Inferior parietal cortex (tissue), 1 donor: Measurements from ENCODE around the gene LEPROT.

Source experiments
- DNase-seq: peaks from one replicate; pipeline ENCODE4 v3.0.0-alpha.2; 2016; ENCODE audit errors: extremely low spot score

LEPROT gene

GRCh38 chr1:65412256-65412983 is 8.0 kb upstream of the LEPROT start:
- no peak for DNase-seq

DNA sequence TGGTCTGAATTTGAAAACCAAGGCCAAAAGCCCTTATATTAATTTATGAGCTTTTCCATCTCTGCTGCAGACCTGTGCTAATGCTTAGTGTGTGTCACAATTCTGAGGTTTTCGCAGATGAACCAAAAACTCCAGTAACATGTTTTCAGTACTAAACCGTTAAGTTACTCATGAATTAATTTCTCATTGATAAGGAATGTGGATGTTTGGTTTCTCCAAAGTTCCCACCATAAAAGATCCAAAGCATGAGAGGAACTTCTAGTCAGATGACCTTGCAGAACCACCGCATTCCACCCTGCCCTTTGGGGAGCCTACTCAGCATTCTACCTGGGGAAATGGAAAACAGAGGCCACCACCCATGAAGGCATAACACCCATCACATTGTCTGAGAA is 7.5 kb upstream of the LEPROT start:
- DNase-seq, result no peak

GRCh38 chr1:65414538-65414937 is 5.9 kb upstream of the LEPROT start:
- DNase-seq, result no peak

DNA sequence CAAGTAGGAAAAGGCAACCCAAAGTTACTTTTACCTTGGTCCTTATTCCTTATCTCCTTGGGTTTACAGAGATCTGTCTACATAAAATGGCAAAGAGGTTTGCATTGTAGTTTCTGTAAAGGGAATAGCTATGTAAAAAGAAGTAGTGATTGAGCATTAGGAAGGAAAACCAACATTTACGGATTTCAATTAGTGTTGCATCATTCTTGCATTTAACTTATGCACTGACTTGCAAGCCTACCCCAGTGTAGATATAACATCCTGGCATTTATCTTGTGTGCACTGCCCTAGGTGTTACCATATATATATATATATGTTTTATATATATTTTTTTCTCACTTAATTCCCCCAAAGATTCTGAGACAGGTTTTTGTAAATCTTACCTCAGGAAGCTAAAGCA is 3.7 kb upstream of the LEPROT start:
- no peak for DNase-seq

GRCh38 chr1:65417729-65418128 is 2.7 kb upstream of the LEPROT start:
- no peak for DNase-seq

DNA sequence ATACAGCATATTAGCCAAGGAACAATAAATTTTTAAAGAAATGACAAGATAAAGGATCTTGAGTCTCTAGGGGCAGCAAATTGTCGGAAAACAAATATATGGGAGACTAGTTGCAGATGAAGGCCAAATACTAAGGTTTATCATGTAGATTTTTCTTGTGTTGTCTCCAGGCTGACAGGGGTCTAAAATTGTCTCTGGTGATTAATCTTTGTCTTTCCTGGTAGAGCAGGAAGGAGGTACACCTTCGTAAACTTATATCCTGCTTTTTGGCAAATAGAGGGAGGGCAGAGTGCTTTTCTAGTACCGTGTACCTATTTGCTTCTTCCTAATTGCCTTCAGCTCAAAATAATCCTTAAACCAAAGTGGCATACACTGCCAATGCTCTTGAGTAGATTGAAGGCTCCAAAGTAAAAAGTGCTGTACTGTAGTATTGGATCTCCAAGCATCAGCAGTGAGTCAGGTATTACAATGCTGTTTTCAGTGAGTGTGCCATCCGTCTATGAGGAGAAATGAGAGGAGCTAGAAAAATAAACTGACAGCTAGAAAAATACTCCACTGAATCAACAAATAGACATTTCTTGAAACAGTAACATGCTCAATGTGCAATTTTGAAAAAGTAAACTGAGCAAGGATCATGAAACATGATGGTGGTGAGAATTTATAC is 1.8 kb upstream of the LEPROT start:
- no peak for DNase-seq

DNA sequence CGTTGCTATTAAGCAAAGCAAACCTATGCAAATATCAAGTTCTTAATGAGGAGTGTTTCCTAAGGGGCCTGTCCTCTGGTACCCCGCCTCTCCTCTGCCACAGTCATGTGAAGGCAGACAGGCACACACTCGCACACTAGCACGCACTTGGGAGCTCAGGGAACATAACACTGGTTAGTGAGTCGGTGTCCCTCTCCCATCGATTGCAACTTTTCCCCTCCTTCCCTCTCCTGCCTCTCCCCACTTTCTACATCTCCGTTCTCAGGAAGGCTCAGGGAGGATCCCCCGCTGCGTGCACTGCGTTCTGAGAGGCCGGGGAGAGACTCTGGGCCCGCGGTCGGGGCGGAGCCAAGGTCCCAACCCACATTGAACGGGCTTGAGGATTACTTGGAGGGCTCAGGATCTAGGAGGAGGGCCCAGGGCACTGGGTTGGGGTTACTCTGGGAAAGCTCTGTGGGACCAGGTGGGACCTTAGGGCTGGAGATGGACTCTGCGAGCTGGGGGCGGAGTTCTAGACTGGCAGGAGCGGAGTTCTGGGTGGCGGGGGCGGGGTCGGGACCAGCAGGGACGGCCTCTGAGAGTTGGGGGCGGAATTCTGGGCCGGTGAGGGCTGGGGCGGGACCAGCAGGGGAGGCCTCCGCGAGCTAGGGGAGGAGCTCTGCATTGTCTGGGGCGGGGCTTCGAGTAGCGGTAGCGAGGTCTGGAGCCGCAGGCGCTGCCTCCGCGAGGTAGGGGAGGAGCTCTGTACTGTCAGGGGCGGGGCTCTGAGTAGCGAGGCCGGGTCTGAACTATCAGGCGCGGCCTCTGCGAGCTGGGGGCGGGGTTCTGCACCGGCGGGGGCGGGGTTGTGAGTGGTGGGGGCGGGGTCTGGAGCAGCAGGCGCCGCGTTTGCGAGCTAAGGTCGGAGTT is 533 bp upstream of the LEPROT start:
- DNase-seq, result peak; percentile 88

GRCh38 chr1:65421351-65422025 is 1.0 kb downstream of the LEPROT start:
- DNase-seq, result peak; percentile 57

DNA sequence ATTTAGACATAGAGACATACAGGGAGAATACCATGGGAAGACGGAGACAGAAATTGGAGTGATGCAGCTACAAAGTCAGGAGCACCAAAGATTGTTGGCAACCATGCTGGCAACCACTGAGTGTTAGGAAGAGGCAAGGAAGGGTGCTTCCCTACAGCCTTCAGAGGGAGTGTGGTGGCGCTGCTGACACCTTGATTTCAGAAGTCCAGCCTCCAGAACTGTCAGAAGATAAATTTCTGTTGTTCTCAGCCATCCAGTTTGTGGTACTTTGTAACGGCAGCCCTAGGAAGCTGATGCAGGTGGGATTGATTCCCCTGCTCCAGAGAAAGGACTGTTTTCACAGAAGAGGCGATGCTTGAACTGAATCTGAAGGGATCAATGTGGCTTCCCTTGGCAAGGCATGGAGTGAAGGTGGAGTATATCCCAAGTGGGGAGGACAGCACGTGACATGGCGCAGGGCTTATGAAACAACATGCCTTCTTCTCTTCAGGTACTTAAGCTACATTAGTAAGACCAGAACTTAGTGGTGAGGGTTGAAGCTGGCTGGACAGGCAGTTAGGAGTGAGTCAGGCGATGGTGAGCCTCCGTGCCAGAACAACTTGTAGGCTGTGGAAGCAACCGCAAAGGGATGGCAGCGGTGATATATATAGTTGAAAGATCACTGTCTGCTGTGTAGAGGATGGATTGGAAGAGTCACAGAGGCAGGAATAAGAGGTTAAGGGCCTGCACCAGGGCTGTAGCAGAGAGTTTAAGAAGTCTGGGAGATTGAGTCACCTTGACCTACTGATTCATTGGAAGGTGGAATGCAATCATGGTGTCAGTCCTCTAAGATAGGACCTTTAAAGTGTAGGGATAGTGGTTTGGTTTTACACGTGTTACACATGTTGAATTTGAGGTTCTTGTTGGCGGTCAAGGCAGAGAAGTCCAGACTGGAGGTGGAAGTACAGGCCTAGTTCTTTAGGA is 2.1 kb downstream of the LEPROT start:
- DNase-seq, result no peak

DNA sequence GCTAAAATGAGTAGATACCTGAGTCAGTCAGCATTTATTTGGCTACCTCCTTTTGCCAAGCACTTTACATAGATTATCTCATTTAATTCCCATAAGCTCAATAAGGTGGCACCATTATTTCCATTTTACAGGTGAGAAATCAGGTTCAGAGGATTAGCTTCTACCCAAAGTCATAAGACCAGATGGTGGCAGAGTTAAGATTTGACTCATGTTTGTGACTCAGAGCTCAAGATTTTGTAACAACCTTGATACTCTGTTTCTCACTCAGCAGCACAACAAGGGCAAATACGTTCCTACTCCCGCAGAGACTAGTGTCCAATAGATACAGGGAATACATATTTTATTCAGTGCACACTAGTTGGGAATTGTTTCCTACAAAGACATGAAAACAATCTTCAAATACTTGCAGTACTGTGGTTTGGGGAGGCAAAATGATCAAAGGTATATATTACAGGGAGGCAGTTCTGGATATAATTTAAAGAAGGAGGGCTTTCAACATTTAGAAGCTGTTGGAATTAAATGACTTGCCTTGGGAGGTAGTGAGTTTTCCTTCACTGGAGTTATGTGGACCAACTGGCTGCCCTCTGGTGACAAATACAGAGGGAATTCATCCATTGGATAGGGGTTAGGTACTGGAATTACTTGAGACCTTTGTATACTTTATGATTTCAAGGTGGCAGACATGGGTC is 3.6 kb downstream of the LEPROT start:
- no peak for DNase-seq

- DNase-seq, result no peak
These were observed 4.1 kb downstream of the LEPROT start for GRCh38 chr1:65424573-65424889.

GRCh38 chr1:65425006-65425405 is 4.5 kb downstream of the LEPROT start:
- DNase-seq, result no peak

GRCh38 chr1:65425697-65426096 is 5.2 kb downstream of the LEPROT start:
- DNase-seq, result no peak

GRCh38 chr1:65429078-65429477 is 8.6 kb downstream of the LEPROT start:
- DNase-seq, result no peak

DNA sequence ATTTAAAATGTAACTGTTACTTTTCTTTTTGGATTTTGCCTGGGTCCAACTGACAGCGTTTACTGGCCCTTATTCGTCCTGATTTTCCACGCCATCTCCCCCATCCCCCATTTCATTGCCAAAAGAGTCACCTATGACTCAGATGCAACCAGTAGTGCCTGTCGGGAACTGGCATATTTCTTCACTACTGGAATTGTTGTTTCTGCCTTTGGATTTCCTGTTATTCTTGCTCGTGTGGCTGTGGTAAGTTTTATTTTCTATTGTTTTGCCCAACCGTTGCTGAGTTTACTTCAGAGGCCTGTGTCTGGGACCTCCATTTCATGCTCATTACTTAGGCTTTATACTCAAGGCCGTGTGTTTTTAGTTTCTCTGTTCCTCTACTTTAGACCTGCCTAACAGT is 9.3 kb downstream of the LEPROT start:
- no peak for DNase-seq

- DNase-seq, result peak; percentile 82
These were observed 10.7 kb downstream of the LEPROT start for GRCh38 chr1:65431111-65431705.

DNA sequence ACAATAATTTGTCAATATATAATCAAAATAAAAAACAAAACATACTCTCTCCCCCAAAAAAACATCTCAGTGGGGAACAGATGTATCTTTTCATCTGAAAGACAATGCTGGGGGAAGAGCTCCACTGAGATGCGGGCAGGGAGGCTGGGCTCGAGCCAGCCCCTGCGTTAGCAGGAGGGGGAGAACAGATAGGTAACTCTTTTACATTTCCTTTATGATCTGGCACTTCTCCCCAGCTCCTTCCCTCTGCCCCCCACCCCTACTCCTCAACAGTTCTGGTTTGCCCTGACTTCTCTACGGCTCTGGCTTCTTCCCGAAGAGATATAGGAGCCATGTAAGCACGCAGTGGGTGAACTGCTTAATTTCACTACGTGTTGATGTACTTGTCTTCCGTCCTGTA is 12.4 kb downstream of the LEPROT start:
- no peak for DNase-seq

DNA sequence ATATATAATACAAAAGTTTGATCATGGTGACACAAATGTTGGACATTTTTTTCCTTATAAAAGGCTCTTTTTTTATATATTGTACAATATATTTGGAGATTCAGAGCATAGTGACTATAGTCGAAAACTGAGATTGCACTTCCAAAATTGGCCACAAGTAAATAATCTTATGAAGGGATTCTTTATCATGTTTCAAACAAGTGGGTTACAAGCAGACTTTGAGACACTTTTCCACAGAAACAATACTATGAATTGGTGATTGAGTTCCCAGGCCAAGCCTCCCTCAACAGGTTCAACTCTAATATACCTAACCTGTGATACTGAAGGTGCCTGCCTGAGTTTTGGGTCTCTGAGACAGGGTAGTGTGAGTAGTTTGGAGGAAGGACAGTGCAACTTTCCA is 13.8 kb downstream of the LEPROT start:
- no peak for DNase-seq

DNA sequence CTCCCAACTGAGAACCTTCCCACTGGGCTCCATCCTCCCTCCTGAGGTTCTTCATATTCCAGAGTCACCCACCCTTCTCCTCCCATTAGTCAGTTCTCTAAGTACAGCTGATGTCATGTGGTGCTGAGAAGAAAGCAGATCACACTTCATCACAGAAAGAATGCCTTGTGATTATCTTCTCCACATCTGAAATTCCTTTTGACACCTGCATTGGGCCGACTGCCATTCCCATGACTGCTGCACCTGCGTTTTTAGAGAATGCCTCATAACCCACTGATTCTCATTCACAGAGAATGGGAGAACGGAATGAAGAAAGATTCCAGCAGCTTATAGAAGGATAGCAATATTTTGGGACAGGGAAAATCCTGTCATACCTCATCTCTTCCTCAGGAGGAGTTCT is 14.3 kb downstream of the LEPROT start:
- no peak for DNase-seq

DNA sequence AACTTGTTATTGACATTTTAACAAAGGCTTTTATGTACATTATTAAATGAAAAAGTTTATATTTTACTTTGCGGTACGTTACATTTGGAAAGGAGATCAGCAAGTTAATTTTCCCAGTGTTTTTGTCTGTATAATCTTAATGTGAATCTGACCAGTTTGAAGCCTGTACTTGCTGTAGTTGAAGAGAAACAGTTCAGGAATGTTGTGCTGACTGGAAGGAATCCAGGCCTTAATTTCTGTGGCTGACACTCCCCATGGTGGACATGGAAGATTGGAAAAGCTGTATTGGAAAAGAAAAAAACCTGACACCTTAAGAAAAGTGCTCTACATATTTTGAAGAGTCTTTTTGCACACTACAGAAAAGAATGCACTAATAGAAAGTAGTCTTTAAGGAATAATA is 15.5 kb downstream of the LEPROT start:
- no peak for DNase-seq
